Upper lobe of right lung (tissue), 1 donor: ENCODE measurements around the gene NFKB1. TPM values are rescaled to one million over a fixed set of nuclear protein-coding genes. Genes with fewer than 3 reads are reported as not detected.

Experiments
- ATAC-seq: fragments of 200-7000 bp; cut with Tn5 transposase; one replicate; pipeline ENCODE4 v1.9.1; 2020; ENCODE audit warnings: mild to moderate bottlenecking, moderate library complexity
- DNase-seq: peaks from one replicate; pipeline ENCODE4 v3.0.0-alpha.2; 2020
- H3K27ac ChIP-seq: fragments of 200-600 bp; one replicate; pipeline ENCODE4 v1.8.0; 2022
- H3K27me3 ChIP-seq: fragments of 200-600 bp; one replicate; pipeline ENCODE4 v1.8.0; 2022; ENCODE audit warnings: mild to moderate bottlenecking
- H3K36me3 ChIP-seq: fragments of 200-600 bp; one replicate; pipeline ENCODE4 v1.8.0; 2022
- H3K4me1 ChIP-seq: fragments of 200-600 bp; one replicate; pipeline ENCODE4 v1.8.0; 2022
- H3K4me3 ChIP-seq: fragments of 200-600 bp; one replicate; pipeline ENCODE4 v1.8.0; 2022; ENCODE audit warnings: mild to moderate bottlenecking
- H3K9me3 ChIP-seq: fragments of 200-600 bp; one replicate; pipeline ENCODE4 v1.8.0; 2022
- intact Hi-C: fragments of 100-400 bp; cut with DNase I; formaldehyde crosslinking; loops from one replicate; pipeline ENCODE4 v1.11.0; 2022
- total RNA-seq: library from RNA; stranded (reverse); fragmentation: NEBNext Ultra II Directional; extraction: Animal tissue kit (Norgen Biotek cat#: 25700); gene quantifications from one replicate; pipeline ENCODE4 v1.2.1, GENCODE V29; 2021
- TF ChIP-seq, protein P1 (sequence below): fragments of 200-600 bp; IDR thresholded peaks from one replicate; pipeline ENCODE4 v1.8.0; 2022; ENCODE audit warnings: antibody characterized with exemption
- donor health status: DM: no; HTN: yes; CAD: no; lungs with severe emphysema.

NFKB1 gene
- total RNA-seq, 1 donor from 2014 or later = 48.8 TPM

DNA sequence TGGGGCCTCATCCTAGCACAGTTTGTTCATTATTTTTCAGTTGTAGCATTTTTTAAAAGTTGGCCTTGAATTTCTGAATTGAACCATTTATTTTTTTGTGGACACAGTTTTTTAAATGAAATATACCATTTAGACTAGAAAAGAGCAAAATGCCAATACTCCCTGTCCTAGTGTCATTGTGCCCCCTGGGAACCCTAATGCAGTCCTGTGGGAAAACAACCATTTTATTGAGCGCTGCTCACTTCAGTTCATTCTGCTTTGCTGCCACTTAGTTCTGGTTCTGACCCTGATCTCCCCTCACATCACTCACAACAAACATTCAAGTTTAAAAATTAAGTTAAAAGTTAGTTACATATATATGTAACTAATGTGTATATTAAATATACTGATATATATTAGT, 5.4 kb downstream of the NFKB1 start:
- Histone ChIP-seq H3K9me3 (no peaks in the 10 kb centered on the region), H3K4me3 (no peak overlapping the region), H3K4me1 (peaks cover 47% of the 10 kb centered on the region), H3K36me3 (no peaks in the 10 kb centered on the region), H3K27me3 (no peaks in the 10 kb centered on the region), H3K27ac (no peak overlapping the region)
- DNase-seq = no peak
- intact Hi-C loops = no loop called here
- TF ChIP-seq, protein P1, sequence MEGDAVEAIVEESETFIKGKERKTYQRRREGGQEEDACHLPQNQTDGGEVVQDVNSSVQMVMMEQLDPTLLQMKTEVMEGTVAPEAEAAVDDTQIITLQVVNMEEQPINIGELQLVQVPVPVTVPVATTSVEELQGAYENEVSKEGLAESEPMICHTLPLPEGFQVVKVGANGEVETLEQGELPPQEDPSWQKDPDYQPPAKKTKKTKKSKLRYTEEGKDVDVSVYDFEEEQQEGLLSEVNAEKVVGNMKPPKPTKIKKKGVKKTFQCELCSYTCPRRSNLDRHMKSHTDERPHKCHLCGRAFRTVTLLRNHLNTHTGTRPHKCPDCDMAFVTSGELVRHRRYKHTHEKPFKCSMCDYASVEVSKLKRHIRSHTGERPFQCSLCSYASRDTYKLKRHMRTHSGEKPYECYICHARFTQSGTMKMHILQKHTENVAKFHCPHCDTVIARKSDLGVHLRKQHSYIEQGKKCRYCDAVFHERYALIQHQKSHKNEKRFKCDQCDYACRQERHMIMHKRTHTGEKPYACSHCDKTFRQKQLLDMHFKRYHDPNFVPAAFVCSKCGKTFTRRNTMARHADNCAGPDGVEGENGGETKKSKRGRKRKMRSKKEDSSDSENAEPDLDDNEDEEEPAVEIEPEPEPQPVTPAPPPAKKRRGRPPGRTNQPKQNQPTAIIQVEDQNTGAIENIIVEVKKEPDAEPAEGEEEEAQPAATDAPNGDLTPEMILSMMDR = no peak
- no peak for ATAC-seq

DNA sequence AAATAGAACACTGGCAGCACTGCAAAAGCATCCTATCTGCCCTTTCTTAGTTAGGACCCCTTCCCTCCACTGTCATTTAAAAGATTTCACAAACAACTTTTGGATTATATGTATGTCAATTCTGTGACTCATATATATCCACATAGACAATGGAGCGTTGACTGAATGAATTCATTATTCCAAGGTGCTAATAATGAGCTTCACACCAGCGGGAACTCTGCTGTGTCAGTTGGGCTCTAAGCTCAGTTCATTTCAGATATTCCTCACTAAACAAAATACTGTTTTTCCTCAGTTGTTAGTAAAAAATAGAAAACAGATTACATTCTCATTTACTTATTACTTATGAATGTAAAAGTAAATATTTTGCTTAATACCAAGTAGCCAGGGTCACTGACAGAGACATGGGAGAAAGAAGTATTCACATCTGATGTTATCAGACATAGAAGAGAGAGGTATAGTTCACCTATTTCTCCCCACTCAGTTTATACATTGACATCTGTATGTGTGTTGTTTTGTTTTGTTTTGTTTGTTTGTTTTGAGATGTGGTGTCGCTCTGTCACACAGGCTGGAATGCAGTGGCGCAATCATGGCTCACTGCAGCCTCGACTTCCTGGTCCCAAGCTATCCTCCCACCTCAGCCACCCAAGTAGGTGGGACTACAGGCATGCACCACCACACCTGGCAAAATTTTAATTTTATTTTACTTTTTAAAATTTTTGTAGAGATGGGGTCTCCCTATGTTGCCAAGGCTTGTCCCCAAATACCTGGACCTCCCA, 10.9 kb downstream of the NFKB1 start:
- Histone ChIP-seq H3K4me1 (peaks cover 8% of the 10 kb centered on the region), H3K36me3 (no peaks in the 10 kb centered on the region), H3K9me3 (no peaks in the 10 kb centered on the region), H3K27me3 (no peaks in the 10 kb centered on the region), H3K27ac (no peak overlapping the region), H3K4me3 (no peak overlapping the region)
- no peak for ATAC-seq
- intact Hi-C loops = no loop called here
- DNase-seq = no peak
- TF ChIP-seq, protein P1 = no peak

DNA sequence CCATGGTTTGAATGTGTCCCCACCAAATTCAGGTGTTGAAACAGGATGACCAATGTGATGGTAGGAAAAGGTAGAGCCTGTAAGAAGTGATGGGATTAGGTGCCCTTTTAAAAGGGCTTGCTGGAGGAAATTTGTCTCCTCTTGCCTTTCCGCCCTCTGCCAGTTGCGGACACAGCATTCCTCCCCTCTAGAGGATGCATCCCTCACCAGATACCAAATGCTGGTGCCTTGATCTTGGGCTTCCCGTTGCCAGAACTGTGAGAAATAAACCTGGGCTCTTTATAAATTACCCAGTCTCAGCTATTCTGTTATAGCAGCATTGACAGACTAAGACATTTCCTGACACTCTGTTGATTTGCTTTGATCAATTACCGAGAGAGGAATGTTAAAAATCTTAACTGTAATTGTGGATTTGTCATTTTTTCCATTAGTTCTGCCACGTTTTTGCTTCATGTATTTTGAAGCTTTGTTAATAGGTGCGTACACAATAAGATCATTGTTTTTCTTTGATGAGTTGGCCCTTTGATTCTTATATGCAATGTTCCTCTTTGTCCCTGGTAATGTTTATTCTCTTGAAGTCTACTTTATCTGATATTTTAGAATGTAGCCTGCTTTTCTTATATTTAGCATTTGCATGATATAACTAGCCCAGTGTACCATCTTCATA, 13.3 kb downstream of the NFKB1 start:
- TF ChIP-seq, protein P1 = no peak

DNA sequence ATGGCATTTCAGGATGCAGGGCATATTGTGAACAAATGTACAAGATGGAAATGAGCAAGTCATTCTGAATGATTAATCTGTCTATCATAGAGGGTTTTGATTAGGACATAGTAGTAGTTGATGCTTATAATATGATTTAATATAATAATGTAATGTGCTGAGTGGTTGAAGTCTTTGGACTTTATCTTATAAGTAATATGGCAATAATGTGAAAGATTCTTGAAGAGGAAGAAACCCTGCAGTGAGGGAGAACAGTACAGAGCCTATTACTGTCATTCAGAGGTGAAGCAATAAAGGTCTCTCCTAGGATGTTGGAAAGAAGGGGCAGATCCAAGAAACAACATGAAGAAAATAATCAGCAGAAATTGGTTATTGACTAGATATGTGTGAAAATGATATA, 16.6 kb downstream of the NFKB1 start:
- peaks cover 9% of the 10 kb centered on the region for H3K4me1 ChIP-seq
- no peaks in the 10 kb centered on the region for H3K27me3 ChIP-seq
- no peak for ATAC-seq
- no peaks in the 10 kb centered on the region for H3K36me3 ChIP-seq
- H3K9me3 ChIP-seq = no peaks in the 10 kb centered on the region
- TF ChIP-seq, protein P1 = no peak
- H3K4me3 ChIP-seq = no peak overlapping the region
- intact Hi-C loops = no loop called here
- no peak overlapping the region for H3K27ac ChIP-seq
- no peak for DNase-seq

More for the DNA sequence above, 13.3 kb downstream of the NFKB1 start:
- H3K36me3 ChIP-seq = no peaks in the 10 kb centered on the region
- H3K4me3 ChIP-seq = no peak overlapping the region
- H3K9me3 ChIP-seq = no peaks in the 10 kb centered on the region
- no peaks in the 10 kb centered on the region for H3K27me3 ChIP-seq
- H3K27ac ChIP-seq = no peak overlapping the region
- intact Hi-C loops = no loop called here
- DNase-seq = no peak
- ATAC-seq = no peak
- H3K4me1 ChIP-seq = peaks cover 7% of the 10 kb centered on the region

DNA sequence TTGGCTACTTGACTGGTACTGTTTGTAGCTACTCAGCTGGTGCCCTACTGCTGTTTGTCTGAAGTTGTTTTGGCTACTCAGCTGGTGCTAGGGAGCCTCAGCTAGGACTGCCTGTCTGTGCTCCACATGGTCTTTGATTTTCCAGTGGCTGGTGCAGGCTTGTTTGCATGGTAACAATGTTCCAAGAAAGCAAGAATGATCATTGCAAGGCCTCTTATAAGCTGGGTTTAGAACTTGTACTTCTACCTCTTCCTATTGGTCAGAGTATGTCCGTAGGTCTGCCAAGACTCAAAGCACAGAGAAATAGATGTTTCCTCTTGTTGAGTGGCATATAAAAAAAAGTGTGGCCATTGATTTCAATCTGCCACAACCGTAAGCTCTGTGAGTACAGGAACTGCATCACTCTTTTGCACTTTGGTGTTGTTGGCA, 17.6 kb downstream of the NFKB1 start:
- H3K4me1 ChIP-seq = peaks cover 11% of the 10 kb centered on the region
- H3K36me3 ChIP-seq = no peaks in the 10 kb centered on the region
- peak; percentile 26 for ATAC-seq
- no peak for DNase-seq
- intact Hi-C loops = no loop called here
- no peaks in the 10 kb centered on the region for H3K9me3 ChIP-seq
- TF ChIP-seq, protein P1 = no peak
- no peak overlapping the region for H3K27ac ChIP-seq
- H3K27me3 ChIP-seq = no peaks in the 10 kb centered on the region
- no peak overlapping the region for H3K4me3 ChIP-seq
